DOHH2 (cell line): Measurements from ENCODE around the gene P2RY11.

ENCODE experiments used
- CTCF ChIP-seq: fragments of 200-600 bp; sonication (generic); IDR thresholded peaks from one replicate; pipeline ENCODE4 v1.5.1; 2014; ENCODE audit warnings: antibody characterized with exemption, mild to moderate bottlenecking, low read depth, low read length; ENCODE audit not compliant: poor library complexity, severe bottlenecking
- EZH2phosphoT487 ChIP-seq: fragments of 200-600 bp; sonication (generic); IDR thresholded peaks from 2 replicates; pipeline ENCODE4 v1.6.1; 2017; ENCODE audit warnings: borderline replicate concordance, mild to moderate bottlenecking, antibody characterized with exemption, low read length, moderate library complexity, mixed read lengths

GRCh38 chr19:10112895-10113591 lies 1.6 kb downstream of the P2RY11 start:
- TF ChIP-seq CTCF: peak; percentile 93
- TF ChIP-seq EZH2phosphoT487: no peak
